Smooth muscle cell (in vitro differentiated cells): ENCODE measurements around the gene TDRD5. TPM values are rescaled to one million over a fixed set of nuclear protein-coding genes. Genes with fewer than 3 reads are reported as not detected.

ENCODE experiments used
- DNase-seq: peaks from one replicate; lab custom pipeline; 2025; ENCODE audit not compliant: unreplicated experiment; lab: John Stamatoyannopoulos, UW
- H2AFZ ChIP-seq: fragments of 200-600 bp; sonication (generic); 2 replicates; pipeline ENCODE4 v1.6.0; 2016; ENCODE audit warnings: antibody characterized with exemption, low read depth, mild to moderate bottlenecking
- H3F3A ChIP-seq: fragments of 200-600 bp; sonication (generic); 2 replicates; pipeline ENCODE4 v1.6.0; 2017; ENCODE audit warnings: antibody characterized with exemption, low read depth
- H3K27ac ChIP-seq: fragments of 200-600 bp; sonication (generic); 2 replicates; pipeline ENCODE4 v1.5.1; 2016; ENCODE audit warnings: low read depth, mild to moderate bottlenecking
- H3K27me3 ChIP-seq: fragments of 200-600 bp; sonication (generic); 2 replicates; pipeline ENCODE4 v1.6.1; 2016; ENCODE audit warnings: low read depth, mild to moderate bottlenecking
- H3K36me3 ChIP-seq: fragments of 200-600 bp; sonication (generic); 2 replicates; pipeline ENCODE4 v1.5.1; 2016; ENCODE audit warnings: low read depth
- H3K4me1 ChIP-seq: fragments of 200-600 bp; sonication (generic); 2 replicates; pipeline ENCODE4 v1.5.1; 2016; ENCODE audit warnings: low read depth
- H3K4me2 ChIP-seq: fragments of 200-600 bp; sonication (generic); 2 replicates; pipeline ENCODE4 v1.6.0; 2016; ENCODE audit warnings: mild to moderate bottlenecking
- H3K4me3 ChIP-seq: fragments of 200-600 bp; sonication (generic); 2 replicates; pipeline ENCODE4 v1.5.1; 2016; ENCODE audit warnings: mild to moderate bottlenecking
- H3K79me2 ChIP-seq: fragments of 200-600 bp; sonication (generic); 2 replicates; pipeline ENCODE4 v1.6.0; 2016; ENCODE audit warnings: low read depth, mild to moderate bottlenecking
- H3K9ac ChIP-seq: fragments of 200-600 bp; sonication (generic); 2 replicates; pipeline ENCODE4 v1.6.0; 2016; ENCODE audit warnings: low read depth
- H3K9me3 ChIP-seq: fragments of 200-600 bp; sonication (generic); replicated peaks from 2 replicates; pipeline ENCODE4 v1.5.1; 2016; ENCODE audit warnings: low read depth
- H4K20me1 ChIP-seq: fragments of 200-600 bp; sonication (generic); 2 replicates; pipeline ENCODE4 v1.6.0; 2016; ENCODE audit warnings: low read depth
- CTCF ChIP-seq: fragments of 200-600 bp; sonication (generic); IDR thresholded peaks from 2 replicates; pipeline ENCODE4 v1.5.1; 2017; ENCODE audit warnings: borderline replicate concordance, mild to moderate bottlenecking, antibody characterized with exemption; ENCODE audit not compliant: insufficient read depth, poor library complexity, severe bottlenecking
- WGBS: methylation state at CpG from one replicate; pipeline ENCODE4 v1.1.7; 2016; ENCODE audit warnings: low lambda C conversion rate; 5-methylcytosine and 5-hydroxymethylcytosine counted together
- polyA plus RNA-seq: library from polyadenylated mRNA; unstranded; fragments of >200 nt; fragmentation: Nextera tagmentation; extraction: Ambion mirVana; gene quantifications from 2 replicates; pipeline ENCODE4 v1.2.1, GENCODE V29; 2016
- total RNA-seq: library from RNA; depleted of rRNA; stranded (reverse); fragments of >200 nt; gene quantifications from 2 replicates; pipeline ENCODE4 v1.2.3, GENCODE V29; 2014

TDRD5 gene
- total and polyA plus RNA-seq, 2 experiments from 2014 or later: not detected

- H2AFZ ChIP-seq: no peak overlapping the region
These were observed 115.8 kb downstream of the TDRD5 start for GRCh38 chr1:179707406-179707805.

GRCh38 chr1:179708434-179709195 is 117.0 kb downstream of the TDRD5 start:
- no peaks in the 10 kb centered on the region for H3F3A ChIP-seq
- H4K20me1 ChIP-seq: no peaks in the 10 kb centered on the region
- H3K4me3 ChIP-seq: no peak overlapping the region
- no peaks in the 10 kb centered on the region for H3K79me2 ChIP-seq
- H3K36me3 ChIP-seq: no peaks in the 10 kb centered on the region
- H3K4me1 ChIP-seq: no peaks in the 10 kb centered on the region
- H3K9me3 ChIP-seq: no peaks in the 10 kb centered on the region
- no peak for TF ChIP-seq CTCF
- no peak for DNase-seq
- no peak overlapping the region for H3K9ac ChIP-seq
- no peak overlapping the region for H3K27ac ChIP-seq
- 93% methylated on average over 6 of the region's 6 CpGs for WGBS
- peaks cover 6% of the 10 kb centered on the region for H3K27me3 ChIP-seq
- no peak overlapping the region for H2AFZ ChIP-seq
- H3K4me2 ChIP-seq: no peak overlapping the region

More at GRCh38 chr1:179707406-179707805, 115.8 kb downstream of the TDRD5 start:
- Histone ChIP-seq H3K4me3 (no peak overlapping the region), H3K9me3 (no peaks in the 10 kb centered on the region), H3K36me3 (no peaks in the 10 kb centered on the region), H3K9ac (no peak overlapping the region), H3K4me2 (no peak overlapping the region), H3K27me3 (peaks cover 10% of the 10 kb centered on the region), H3K27ac (no peak overlapping the region), H3K79me2 (no peaks in the 10 kb centered on the region), H3F3A (no peaks in the 10 kb centered on the region), H3K4me1 (no peaks in the 10 kb centered on the region), H4K20me1 (no peaks in the 10 kb centered on the region)
- no peak for DNase-seq
- WGBS: 66% methylated on average over 2 of the region's 2 CpGs
- no peak for TF ChIP-seq CTCF

GRCh38 chr1:179709841-179710329 is 118.3 kb downstream of the TDRD5 start:
- Histone ChIP-seq H3K9ac (no peak overlapping the region), H3F3A (no peaks in the 10 kb centered on the region), H3K27me3 (peaks cover 5% of the 10 kb centered on the region), H3K4me3 (no peak overlapping the region), H3K79me2 (no peaks in the 10 kb centered on the region), H3K27ac (no peak overlapping the region), H4K20me1 (no peaks in the 10 kb centered on the region), H3K4me1 (no peaks in the 10 kb centered on the region), H3K9me3 (peaks cover 6% of the 10 kb centered on the region), H3K4me2 (no peak overlapping the region), H2AFZ (no peak overlapping the region), H3K36me3 (no peaks in the 10 kb centered on the region)
- WGBS: 89% methylated on average over 5 of the region's 5 CpGs
- DNase-seq: no peak
- no peak for TF ChIP-seq CTCF

GRCh38 chr1:179714159-179714558 is 122.5 kb downstream of the TDRD5 start:
- Histone ChIP-seq H3K79me2 (no peaks in the 10 kb centered on the region), H3K9ac (no peak overlapping the region), H3K27me3 (peaks cover 5% of the 10 kb centered on the region), H3K27ac (no peak overlapping the region), H4K20me1 (no peaks in the 10 kb centered on the region), H2AFZ (no peak overlapping the region), H3K9me3 (peaks cover 18% of the 10 kb centered on the region), H3K4me1 (no peaks in the 10 kb centered on the region), H3F3A (no peaks in the 10 kb centered on the region), H3K4me3 (no peak overlapping the region), H3K36me3 (no peaks in the 10 kb centered on the region), H3K4me2 (no peak overlapping the region)
- no peak for DNase-seq
- WGBS: 90% methylated on average over 1 of the region's 1 CpG
- TF ChIP-seq CTCF: no peak
